ENCODE measurements around the gene TMEM200C.
A peak's percentile ranks its signal among the peaks of the same experiment; 100 is the strongest.
"Not testable (repeated sequence)": the region's sequence is repeated elsewhere in the genome, so short reads cannot be mapped to it uniquely, and the experiment has no call there.

Gene TMEM200C

GRCh38 chr18:5891854-5892215, 3.5 kb downstream of the TMEM200C start:
- DNase-seq, result peak in 1 of 2 experiments; percentile 15

GRCh38 chr18:5891184-5891853, 4.0 kb downstream of the TMEM200C start:
- DNase-seq, result peak in 1 of 2 experiments; percentile 15

DNA sequence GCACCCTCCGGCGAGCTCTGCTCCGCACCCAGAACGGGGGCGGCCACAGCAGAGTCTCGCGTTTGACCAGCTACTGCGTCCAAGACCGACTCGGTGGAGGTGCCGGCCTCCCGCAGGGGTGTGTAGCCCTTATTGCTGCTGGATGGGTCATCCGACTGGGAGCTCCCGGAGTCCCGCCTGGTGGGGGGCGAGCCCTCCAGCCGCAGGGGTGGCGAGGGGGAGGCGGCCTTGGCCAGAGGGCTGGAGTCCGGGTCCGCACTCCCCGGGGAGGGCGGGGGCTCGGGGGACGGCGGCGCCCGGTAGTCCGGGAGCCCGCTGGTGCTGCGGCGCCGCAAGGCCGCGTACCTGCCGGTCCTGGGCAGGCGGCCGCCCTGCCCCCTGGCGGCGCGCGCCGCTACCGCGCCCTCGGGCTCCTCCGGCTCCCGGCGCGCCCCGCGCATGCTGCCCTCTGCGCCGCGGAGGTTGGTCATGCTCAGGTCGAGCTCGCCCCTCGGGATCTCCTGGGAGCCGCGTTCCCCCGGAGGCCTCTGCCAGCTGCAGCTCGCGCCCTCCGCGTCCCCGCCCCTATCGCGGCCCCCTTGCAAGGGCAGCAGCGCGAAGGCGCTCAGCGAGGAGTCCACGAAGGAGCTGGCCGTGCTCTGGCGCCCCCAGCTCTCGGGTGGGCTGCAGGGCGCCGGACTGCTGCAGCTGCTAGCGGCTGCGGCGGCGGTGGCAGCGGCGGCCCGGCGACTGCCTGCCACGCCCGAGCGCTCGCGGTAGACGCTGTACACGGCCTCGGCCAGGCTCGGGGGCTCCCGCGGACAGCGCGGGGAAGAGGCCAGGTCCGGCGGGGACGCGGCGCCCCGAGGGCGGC, 4.8 kb downstream of the TMEM200C start:
- DNase-seq, result peak; percentile 57 to 72

- no peak for DNase-seq
Observed at GRCh38 chr18:5885361-5885760, 10.0 kb downstream of the TMEM200C start.

- no peak for DNase-seq
Observed at GRCh38 chr18:5884375-5884774, 10.9 kb downstream of the TMEM200C start.

DNA sequence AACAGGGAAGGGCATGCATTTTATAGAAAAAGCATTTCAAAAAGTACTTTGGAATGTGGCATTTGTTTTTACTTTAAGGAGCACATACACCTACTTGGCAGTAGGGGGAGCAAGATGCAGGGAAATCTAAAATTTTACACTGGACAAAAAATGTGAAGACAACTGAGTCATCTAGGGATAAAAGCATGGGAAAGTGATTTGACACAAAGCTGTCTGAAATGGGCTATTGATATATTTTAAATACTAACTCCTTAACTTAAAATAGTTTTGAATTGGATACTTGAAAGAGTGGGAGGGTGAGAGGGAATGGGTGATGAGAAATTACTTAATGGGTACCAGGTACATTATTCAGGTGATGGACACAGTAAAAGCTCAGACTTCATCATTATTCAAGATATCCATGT, 15.8 kb downstream of the TMEM200C start:
- DNase-seq, result no peak

DNA sequence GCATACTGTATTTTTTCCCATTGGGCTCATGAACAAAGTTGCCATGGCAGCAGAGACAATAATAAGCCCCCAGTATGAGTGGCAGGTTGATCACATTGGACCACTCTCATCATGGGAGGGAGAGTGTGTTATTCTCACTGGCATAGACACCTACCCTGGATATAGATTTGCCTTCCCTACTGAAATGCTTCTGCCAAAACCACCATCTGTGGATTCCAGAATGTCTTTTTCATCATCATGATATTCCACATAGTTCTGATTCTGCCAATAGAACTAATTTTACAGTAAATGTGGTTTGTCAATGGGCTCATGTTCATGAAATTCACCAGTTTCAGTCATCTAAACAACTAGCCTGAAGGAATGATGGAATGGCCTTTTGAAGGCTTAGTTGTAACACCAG, 18.4 kb downstream of the TMEM200C start:
- no peak for DNase-seq

DNA sequence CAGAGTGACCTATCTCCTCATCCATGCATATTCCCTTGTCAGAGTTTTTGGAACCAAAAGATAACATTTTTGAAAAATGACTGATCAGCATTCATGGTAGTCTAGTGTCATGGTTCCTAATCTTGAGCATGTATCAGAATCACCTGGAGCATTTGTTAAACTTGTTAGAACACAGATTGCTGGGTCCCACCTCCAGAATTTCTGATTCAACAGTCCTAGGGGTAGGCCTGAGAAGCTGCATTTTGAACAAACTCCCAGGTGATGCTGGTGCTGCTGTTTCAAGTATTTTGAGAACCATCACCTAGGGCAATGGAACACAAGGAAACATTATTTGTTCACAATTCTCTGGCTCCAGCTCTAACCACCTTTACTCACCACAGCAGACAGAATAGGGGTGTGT, 21.0 kb downstream of the TMEM200C start:
- no peak for DNase-seq

DNA sequence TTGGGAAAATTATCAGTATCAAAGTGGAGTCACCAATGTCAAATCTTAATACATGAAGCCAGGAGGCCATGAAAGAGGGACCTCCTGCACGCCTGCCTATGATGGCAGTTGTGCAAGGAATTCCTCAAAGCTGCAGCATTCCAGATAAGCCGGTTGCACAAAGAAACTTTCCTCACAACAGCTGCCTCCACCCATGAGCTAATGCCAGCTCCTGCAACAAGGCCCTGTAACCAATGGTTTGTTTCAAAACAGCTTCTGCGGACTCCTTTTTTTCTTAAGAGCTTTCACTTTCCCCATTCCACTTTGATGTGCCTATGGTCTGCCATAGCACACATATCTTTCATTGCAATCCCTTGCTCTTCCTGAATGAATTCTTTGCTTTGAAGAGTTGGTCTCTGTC, 22.4 kb downstream of the TMEM200C start:
- no peak for DNase-seq

DNA sequence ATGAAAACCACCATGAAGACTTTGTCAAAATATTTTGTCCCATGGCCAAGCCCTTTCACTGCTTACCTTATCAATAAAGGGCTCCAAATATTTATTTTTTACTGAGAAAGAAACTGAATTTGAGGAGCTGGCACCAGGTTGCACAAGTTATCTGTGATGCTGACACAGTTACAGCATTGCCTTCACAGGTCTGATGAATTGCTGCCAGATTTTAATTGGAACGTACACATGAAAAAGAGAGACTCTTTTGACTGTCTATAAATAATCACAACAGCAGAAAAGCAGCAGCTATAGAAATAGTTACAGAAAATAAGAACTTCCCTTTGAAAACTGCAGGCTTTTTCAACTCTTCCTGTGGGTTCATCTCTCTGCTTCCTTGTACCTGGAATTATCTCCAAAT, 23.9 kb downstream of the TMEM200C start:
- DNase-seq, result no peak

DNA sequence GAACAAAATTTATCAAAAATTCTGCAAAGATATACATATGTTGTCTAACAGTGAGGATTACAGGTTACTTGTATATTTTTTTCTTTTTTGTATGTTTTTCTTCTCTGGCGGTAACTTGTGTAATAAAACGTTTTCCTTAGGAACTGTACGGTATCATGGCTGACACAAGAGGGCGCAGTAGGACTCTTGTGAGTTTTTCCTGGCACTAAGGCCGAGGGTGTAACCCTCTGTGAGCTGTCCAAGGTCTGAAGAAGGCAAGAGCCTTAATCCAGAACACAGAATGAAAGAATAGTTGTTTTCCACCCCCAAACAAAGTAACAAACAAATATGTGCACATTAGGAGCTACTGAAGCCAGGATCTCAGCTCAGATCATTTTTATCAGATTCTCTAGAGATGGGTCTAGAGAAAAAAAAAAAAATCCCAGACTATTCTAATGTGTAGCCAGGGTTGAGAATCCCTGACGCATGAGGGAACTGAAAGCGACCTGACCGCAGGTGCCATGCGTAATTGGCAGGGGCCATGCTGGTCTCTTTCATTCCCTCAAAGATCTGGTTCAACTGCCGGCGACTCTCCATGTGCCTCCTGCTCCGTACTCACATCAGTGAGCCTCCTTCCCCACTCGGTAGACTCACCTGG, 27.0 kb downstream of the TMEM200C start:
- peak; percentile 30 to 48 for DNase-seq

DNA sequence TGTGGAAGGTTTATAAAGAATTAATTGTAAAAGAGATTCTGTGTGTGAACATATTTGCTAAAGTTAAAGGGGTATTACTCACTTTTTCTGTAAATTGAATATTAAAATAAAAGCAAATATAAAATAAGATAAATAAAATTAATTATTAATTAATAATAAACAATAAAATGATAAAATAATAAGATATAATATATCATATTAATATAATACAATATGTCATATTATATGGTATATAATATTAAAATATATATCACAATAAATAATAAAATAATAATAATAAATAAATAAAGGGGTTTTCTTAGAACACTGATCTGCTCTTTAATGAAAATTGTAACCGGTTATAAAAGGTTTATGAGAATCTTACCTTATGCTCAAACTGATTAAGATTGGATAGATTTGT, 29.8 kb downstream of the TMEM200C start:
- no peak for DNase-seq

DNA sequence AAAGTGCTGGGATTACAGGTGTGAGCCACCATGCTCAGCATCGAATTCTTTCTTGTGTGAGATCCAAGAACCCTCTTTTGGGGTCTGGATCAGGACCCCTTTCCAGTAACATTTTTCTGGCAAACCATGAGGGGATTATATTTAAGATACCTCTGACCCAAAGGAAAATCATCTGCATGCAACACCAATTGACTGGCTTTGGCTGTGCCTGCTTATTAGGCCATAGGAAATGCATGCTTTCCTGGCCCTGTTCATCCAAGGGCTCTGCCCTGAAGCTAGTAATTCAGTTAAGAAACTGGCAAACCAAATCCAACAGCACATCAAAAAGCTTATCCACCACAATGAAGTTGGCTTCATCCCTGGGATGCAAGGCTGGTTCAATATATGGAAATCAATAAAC, 33.2 kb downstream of the TMEM200C start:
- not testable (repeated sequence) for DNase-seq

DNA sequence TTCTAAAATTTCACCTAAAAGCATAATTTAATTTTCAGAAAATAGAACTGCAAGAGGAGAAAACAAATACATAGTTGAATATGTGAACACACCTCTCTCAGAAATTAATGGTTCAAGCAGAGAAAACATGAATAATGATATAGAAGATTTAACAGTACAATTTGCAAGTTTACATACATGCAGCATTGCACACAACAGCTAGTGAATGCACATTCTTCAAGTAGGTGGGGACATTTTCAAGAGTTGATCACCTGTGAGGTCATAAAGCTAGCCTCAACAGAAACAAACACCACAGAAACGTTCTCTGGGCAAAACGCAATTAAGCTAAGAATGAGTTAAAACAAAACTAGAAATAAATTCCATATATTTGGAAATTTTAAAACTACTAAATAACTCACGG, 38.1 kb downstream of the TMEM200C start:
- DNase-seq, result no peak

DNA sequence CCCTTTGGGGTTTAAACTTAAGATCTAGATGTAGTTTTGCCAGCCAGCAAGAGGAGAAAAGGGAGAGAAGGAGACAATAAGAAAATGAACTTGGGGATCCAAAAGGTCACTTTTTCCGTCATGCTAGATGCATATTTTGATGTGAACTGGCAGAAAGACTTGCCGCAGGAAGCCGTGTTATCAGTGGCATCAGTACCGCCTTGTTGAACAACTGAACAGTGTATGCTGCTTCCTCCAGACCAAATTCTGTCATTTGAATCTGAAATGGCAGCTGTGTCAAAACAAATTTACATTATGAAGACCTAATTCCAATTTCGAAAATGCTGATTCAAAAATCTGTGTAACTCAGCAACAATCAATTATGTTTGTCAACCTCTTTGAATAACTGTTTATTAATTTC, 42.1 kb downstream of the TMEM200C start:
- no peak for DNase-seq

DNA sequence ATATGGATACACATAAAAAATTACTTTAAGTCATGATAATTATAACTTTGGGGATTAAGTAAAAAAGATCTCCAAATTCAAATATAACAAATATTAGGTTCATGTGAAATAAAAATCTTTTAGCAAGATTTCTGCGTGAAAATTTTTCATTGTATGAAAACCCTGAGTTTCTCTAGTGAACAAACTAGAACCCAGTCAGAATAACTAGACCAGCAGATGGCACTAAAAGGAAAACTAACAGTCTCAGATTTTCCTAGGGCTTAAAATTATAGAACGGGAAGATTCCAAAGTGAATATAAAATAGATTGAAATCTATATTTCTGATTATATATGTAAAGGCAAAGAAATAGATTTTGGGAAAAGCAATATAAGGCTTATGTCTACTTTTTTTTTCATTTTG, 43.3 kb downstream of the TMEM200C start:
- DNase-seq, result no peak

- DNase-seq, result no peak
Observed at GRCh38 chr18:5842653-5843052, 52.7 kb downstream of the TMEM200C start.

DNA sequence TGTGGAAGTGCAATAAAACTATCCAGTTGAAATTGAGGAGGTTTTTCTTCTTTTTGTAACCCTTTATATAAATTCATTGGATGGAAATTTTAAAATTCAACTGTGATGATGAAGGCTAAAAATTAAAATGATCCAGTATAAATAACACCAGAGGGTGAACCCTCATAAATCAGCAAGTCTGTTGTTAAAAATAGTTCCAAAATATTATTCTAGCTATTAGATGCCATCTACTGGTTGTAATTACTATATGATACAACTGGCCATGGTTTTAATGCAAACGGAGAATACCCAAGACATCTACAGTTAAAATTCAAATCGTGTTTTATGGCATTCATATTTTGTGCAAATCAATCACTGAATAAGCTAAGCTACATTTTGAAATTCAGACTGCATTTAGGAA, 53.8 kb downstream of the TMEM200C start:
- DNase-seq, result no peak

DNA sequence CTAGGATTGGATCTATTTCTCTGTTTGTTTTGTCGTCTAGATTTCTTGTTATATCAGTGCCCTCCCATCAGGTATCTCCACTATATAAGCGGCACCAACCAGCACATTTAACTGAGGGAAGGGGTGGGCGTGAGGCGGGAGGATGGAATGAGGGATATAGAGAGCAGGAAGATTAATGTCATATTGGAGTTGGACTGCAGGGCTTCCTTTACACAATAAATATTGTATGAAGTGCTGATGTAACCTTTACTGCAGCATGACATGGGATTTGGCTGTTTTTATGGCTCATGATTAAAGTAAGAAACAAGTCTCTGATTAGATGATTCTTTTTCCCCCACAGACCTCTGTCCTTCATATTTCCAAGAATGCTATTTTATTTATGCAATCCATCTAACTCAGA, 54.8 kb downstream of the TMEM200C start:
- DNase-seq, result no peak

DNA sequence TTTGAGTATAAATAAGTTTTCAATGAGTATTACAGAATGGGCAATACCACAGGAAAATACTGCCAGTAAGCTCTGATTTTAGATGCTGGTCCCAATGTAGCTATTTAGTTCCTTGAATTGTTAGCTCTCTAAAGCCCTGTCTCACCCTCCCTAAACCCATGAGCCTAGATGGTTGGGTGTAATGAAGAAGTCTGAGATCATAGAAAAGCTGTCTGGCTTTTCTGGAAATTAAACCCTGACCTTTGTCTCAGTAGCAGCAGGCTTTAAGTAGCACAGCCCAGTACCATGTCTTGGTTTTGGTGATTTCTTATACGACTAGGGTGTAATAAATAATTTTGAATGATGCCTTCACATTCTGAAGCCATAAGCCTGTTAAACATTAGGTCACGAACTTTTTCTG, 55.3 kb downstream of the TMEM200C start:
- no peak for DNase-seq

DNA sequence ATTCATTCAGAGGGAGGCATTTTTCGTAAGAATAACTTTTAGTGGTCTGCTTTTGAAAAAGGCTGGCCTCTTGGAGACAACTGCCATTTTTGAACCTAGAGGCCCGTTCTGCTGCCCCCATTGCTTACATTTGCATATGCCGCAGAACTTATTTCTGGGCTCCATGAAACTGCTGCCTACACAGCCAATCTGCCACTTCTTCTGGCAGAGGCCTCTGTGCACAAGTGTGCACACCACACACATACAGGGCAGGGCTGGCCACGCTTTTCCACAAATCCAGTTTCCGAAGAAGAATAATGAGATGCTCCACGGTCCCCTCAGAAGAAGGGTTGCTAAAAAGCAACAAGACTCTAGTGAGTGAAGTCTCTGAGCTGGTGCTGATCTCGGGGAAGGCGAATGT, 56.2 kb downstream of the TMEM200C start:
- no peak for DNase-seq
